SU-DHL-6 (cell line): ENCODE data around the gene KAZALD1.

Experiments
- H2AFZ ChIP-seq: fragments of 200-600 bp; sonication (generic); 2 replicates; pipeline ENCODE4 v1.6.1; 2014; ENCODE audit warnings: low read depth, mild to moderate bottlenecking, moderate library complexity, mixed read lengths, antibody characterized with exemption, low read length; ENCODE audit not compliant: severe bottlenecking
- H3F3A ChIP-seq: fragments of 200-600 bp; shearing (Covaris generic); 2 replicates; pipeline ENCODE4 v1.6.0; 2016; ENCODE audit warnings: antibody characterized with exemption, mild to moderate bottlenecking; ENCODE audit not compliant: insufficient read depth
- H3K27ac ChIP-seq: fragments of 200-600 bp; sonication (generic); 2 replicates; pipeline ENCODE4 v1.5.1; 2016; ENCODE audit warnings: low read depth, mild to moderate bottlenecking, low read length, moderate library complexity, mixed read lengths
- H3K27me3 ChIP-seq: fragments of 200-600 bp; sonication (generic), shearing (Covaris generic); 2 replicates; pipeline ENCODE4 v1.6.0; 2014; ENCODE audit warnings: mild to moderate bottlenecking, low read length
- H3K36me3 ChIP-seq: fragments of 200-600 bp; sonication (generic); 2 replicates; pipeline ENCODE4 v1.6.1; 2014; ENCODE audit warnings: mild to moderate bottlenecking, low read length, mixed read lengths
- H3K4me2 ChIP-seq: fragments of 300-600, 200-600 bp; shearing (Covaris generic), sonication (generic); 2 replicates; pipeline ENCODE4 v1.6.0; 2014; ENCODE audit warnings: low read length, low read depth, mild to moderate bottlenecking; ENCODE audit not compliant: poor library complexity, severe bottlenecking
- H3K4me3 ChIP-seq: fragments of 200-600 bp; sonication (generic); 2 replicates; pipeline ENCODE4 v1.5.1; 2014; ENCODE audit warnings: antibody characterized with exemption, low read length, mild to moderate bottlenecking, mixed read lengths; ENCODE audit not compliant: insufficient read depth, poor library complexity, severe bottlenecking
- H3K79me2 ChIP-seq: fragments of 200-600 bp; sonication (generic); 2 replicates; pipeline ENCODE4 v1.6.1; 2014; ENCODE audit warnings: mild to moderate bottlenecking, low read length, moderate library complexity; ENCODE audit not compliant: insufficient read depth
- H3K9ac ChIP-seq: fragments of 200-600 bp; sonication (generic); 2 replicates; pipeline ENCODE4 v1.7.0; 2014; ENCODE audit warnings: mild to moderate bottlenecking, low read length
- H3K9me2 ChIP-seq: fragments of 200-600 bp; sonication (generic); replicated peaks from 2 replicates; pipeline ENCODE4 v1.6.1; 2014; ENCODE audit warnings: low read length; ENCODE audit not compliant: insufficient read depth
- H3K9me3 ChIP-seq: fragments of 200-600 bp; sonication (generic); 2 replicates; pipeline ENCODE4 v1.6.1; 2014; ENCODE audit warnings: low read length, mixed read lengths; ENCODE audit not compliant: insufficient read depth
- H4K20me1 ChIP-seq: fragments of 200-600 bp; sonication (generic); 2 replicates; pipeline ENCODE4 v1.6.1; 2014; ENCODE audit warnings: low read depth, mild to moderate bottlenecking, antibody characterized with exemption, low read length, moderate library complexity, mixed read lengths
- CTCF ChIP-seq: fragments of 200-600 bp; sonication (generic); IDR thresholded peaks from one replicate; pipeline ENCODE4 v1.5.1; 2017; ENCODE audit warnings: antibody characterized with exemption, mild to moderate bottlenecking, low read length, moderate library complexity; ENCODE audit not compliant: insufficient read depth, poor library complexity, severe bottlenecking
- EZH2phosphoT487 ChIP-seq: fragments of 200-600 bp; sonication (generic), shearing (Covaris generic); conservative IDR thresholded peaks from 2 replicates; pipeline ENCODE4 v1.6.1; 2018; ENCODE audit warnings: mild to moderate bottlenecking, antibody characterized with exemption, low read length, moderate library complexity, mixed read lengths

Gene KAZALD1

GRCh38 chr10:101063050-101063525 is 1.3 kb downstream of the KAZALD1 start:
- Histone ChIP-seq H3K79me2 (peaks cover 23% of the 10 kb centered on the region), H3K27me3 (no peaks in the 10 kb centered on the region), H3K4me3 (no peak overlapping the region), H2AFZ (no peak overlapping the region), H4K20me1 (peaks cover 8% of the 10 kb centered on the region), H3K9me3 (no peaks in the 10 kb centered on the region), H3K27ac (no peak overlapping the region), H3K9ac (0 out of 2 replicates have a peak overlapping the region, but pooled peaks have one; percentile 97), H3K4me2 (peak overlapping the region; percentile 94), H3F3A (peaks cover 17% of the 10 kb centered on the region), H3K36me3 (peaks cover 3% of the 10 kb centered on the region; the same call in 1 of the 2 replicates), H3K9me2 (no peaks in the 10 kb centered on the region)
- TF ChIP-seq CTCF = no peak
- TF ChIP-seq EZH2phosphoT487 = no peak

DNA sequence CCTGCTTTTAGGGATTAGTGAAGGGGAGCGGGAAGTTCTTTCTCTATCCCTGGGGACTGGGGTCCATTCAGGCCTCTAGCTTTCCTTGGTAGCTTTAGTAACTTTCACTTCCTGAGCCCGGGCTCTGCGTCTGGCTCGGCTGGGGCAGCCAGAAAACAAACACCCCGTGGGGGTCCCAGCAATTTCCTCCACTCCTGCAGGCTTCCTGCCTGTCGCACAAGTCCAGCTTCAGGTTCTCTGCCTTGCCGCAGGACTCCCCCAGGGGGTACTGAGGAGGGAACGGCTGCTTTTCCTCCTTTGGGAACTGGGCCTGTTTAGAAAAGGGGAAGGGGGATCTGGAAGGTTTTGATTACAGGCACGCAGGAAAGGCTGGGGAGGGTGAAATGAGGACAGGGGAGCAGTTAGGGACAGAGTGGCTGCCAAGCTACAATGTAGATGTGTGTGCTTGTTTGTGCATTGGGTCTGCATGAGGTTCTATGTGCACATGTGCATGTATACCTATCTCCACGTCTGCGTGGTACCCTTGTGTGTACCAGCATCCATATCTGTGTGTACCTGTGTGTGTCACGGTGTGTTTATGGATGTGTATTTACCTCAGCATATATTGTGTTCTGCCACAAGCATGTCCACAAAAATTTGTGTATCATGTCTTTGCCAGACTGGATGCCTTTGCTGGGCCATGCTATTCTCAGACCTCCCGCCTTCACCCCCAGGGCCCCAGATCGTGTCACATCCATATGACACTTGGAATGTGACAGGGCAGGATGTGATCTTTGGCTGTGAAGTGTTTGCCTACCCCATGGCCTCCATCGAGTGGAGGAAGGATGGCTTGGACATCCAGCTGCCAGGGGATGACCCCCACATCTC is 2.0 kb downstream of the KAZALD1 start:
- Histone ChIP-seq H3K79me2 (peaks cover 16% of the 10 kb centered on the region), H3K27ac (no peak overlapping the region), H3K27me3 (no peaks in the 10 kb centered on the region), H2AFZ (no peak overlapping the region), H3K9me2 (no peaks in the 10 kb centered on the region), H3K36me3 (no peaks in the 10 kb centered on the region), H3K4me2 (no peak overlapping the region), H3K4me3 (no peak overlapping the region), H3F3A (peaks cover 17% of the 10 kb centered on the region), H3K9ac (no peak overlapping the region), H4K20me1 (peaks cover 4% of the 10 kb centered on the region; the same call in 1 of the 2 replicates), H3K9me3 (no peaks in the 10 kb centered on the region)
- TF ChIP-seq CTCF = no peak
- TF ChIP-seq EZH2phosphoT487 = no peak

- Histone ChIP-seq H3K79me2 (peaks cover 9% of the 10 kb centered on the region), H3K27me3 (no peaks in the 10 kb centered on the region), H2AFZ (no peak overlapping the region), H4K20me1 (peaks cover 1% of the 10 kb centered on the region; the same call in 1 of the 2 replicates), H3K9me2 (no peaks in the 10 kb centered on the region), H3K4me2 (no peak overlapping the region), H3K9ac (no peak overlapping the region), H3K9me3 (no peaks in the 10 kb centered on the region), H3K36me3 (no peaks in the 10 kb centered on the region), H3F3A (peaks cover 17% of the 10 kb centered on the region), H3K4me3 (no peak overlapping the region), H3K27ac (no peak overlapping the region)
- TF ChIP-seq EZH2phosphoT487 (no peak), CTCF (no peak)
Observed at GRCh38 chr10:101064415-101065030, 2.7 kb downstream of the KAZALD1 start.
